K562 (cell line): ENCODE data around the gene DNAJC15. TPM values are rescaled to one million over a fixed set of nuclear protein-coding genes. Genes with fewer than 3 reads are reported as not detected.

Experiments
- ATAC-seq: fragments of 200-7000 bp; cut with Tn5 transposase; 3 replicates; pipeline ENCODE4 v1.9.1; 2020; ENCODE audit warnings: moderate library complexity
- BruUV-seq: library from RNA; stranded (reverse); fragments of 400-500 nt; replicated peaks from 2 replicates; lab custom pipeline; 2021; lab: Mats Ljungman, UMichigan
- CTCF ChIA-PET: fragments of 300-600 bp; formaldehyde crosslinking; extraction: SDS; loops from one replicate; lab custom pipeline; 2021; ENCODE audit warnings: low intra/inter-chr PET ratio; lab: Yijun Ruan, JAX
- POLR2A ChIA-PET: fragments of 300-600, 350-650 bp; sonication (Branson Sonifier 250); formaldehyde crosslinking; extraction: SDS; loops from one replicate; lab custom pipeline; 2021; ENCODE audit warnings: antibody characterized with exemption, inconsistent platforms; lab: Yijun Ruan, JAX
- DNase-seq, 4 experiments: peaks; one replicate each; pipeline versions ENCODE4 v3.0.0 to v3.0.0-alpha.2; 2011 to 2018; ENCODE audit warnings: low spot score in 3 of 4, mixed read lengths in 3 of 4; ENCODE audit errors: extremely low read depth in 1 of 4
- FAIRE-seq: peaks from 2 replicates; lab custom pipeline; 2011; peaks lifted over from hg19 to GRCh38; lab: Jason Lieb, UNC
- H2AFZ ChIP-seq: 2 replicates; pipeline ENCODE4 v1.6.0; 2011; ENCODE audit warnings: low read depth, low read length, control low read depth, inconsistent platforms
- H3K27ac ChIP-seq: fragments of 200-600 bp; 3 replicates; pipeline ENCODE4 v1.8.0; 2011; ENCODE audit warnings: low read depth, mild to moderate bottlenecking, control low read depth, inconsistent platforms, low read length, moderate library complexity, mixed read lengths; ENCODE audit errors: extremely low read depth
- H3K27me3 ChIP-seq, 2 experiments: fragments of 300-600 bp in 1 of 2; 2 replicates in 1 of 2; 3 replicates in 1 of 2; pipeline versions ENCODE4 v1.6.0 to v1.8.0; 2011; ENCODE audit warnings: inconsistent platforms in 2 of 2, low read length in 2 of 2, mild to moderate bottlenecking in 1 of 2, mixed read lengths in 1 of 2, moderate library complexity in 1 of 2; ENCODE audit not compliant: control insufficient read depth in 2 of 2, insufficient read depth in 2 of 2
- H3K36me3 ChIP-seq: fragments of 300-600 bp; 3 replicates; pipeline ENCODE4 v1.8.0; 2011; ENCODE audit warnings: mild to moderate bottlenecking, low read length, inconsistent platforms; ENCODE audit not compliant: control insufficient read depth, insufficient read depth
- H3K4me1 ChIP-seq, 2 experiments: fragments of 200-600 bp in 1 of 2; replicated peaks in 1 of 2; 2 replicates in 1 of 2; 3 replicates in 1 of 2; pipeline versions ENCODE4 v1.5.1 to v1.8.0; 2011; ENCODE audit warnings: inconsistent platforms in 2 of 2, low read length in 2 of 2, mild to moderate bottlenecking in 1 of 2, mixed read lengths in 1 of 2, moderate library complexity in 1 of 2; ENCODE audit not compliant: control insufficient read depth in 2 of 2, insufficient read depth in 2 of 2
- H3K4me2 ChIP-seq: 2 replicates; pipeline ENCODE4 v1.6.1; 2011; ENCODE audit warnings: low read length, control low read depth, inconsistent platforms, mixed read lengths; ENCODE audit not compliant: insufficient read depth
- H3K4me3 ChIP-seq: fragments of 200-600 bp; sonication (generic), shearing (Covaris generic); 2 replicates; pipeline ENCODE4 v1.5.1; 2016; ENCODE audit warnings: control low read depth, inconsistent platforms
- H3K79me2 ChIP-seq: fragments of 200-600 bp; 3 replicates; pipeline ENCODE4 v1.8.0; 2011; ENCODE audit warnings: low read length, inconsistent platforms; ENCODE audit not compliant: control insufficient read depth, insufficient read depth
- H3K9ac ChIP-seq, 2 experiments: 2 replicates each; pipeline versions ENCODE4 v1.6.0 to v1.6.1; 2011; ENCODE audit warnings: low read depth in 2 of 2, low read length in 2 of 2, control low read depth in 1 of 2, inconsistent platforms in 1 of 2, mild to moderate bottlenecking in 1 of 2, mixed read lengths in 1 of 2; ENCODE audit not compliant: insufficient read depth in 1 of 2
- H3K9me1 ChIP-seq: one replicate; pipeline ENCODE4 v1.6.0; 2011; ENCODE audit warnings: inconsistent platforms, mild to moderate bottlenecking, low read length, moderate library complexity; ENCODE audit not compliant: control insufficient read depth, insufficient read depth
- H3K9me3 ChIP-seq: replicated peaks from 2 replicates; pipeline ENCODE4 v1.5.1; 2011; ENCODE audit warnings: low read depth, low read length, inconsistent platforms; ENCODE audit not compliant: control insufficient read depth, insufficient read depth
- H4K20me1 ChIP-seq: replicated peaks from 2 replicates; pipeline ENCODE4 v1.6.1; 2011; ENCODE audit warnings: low read length, inconsistent platforms, mixed read lengths; ENCODE audit not compliant: control insufficient read depth, insufficient read depth
- ATF2 ChIP-seq: sonication (generic); formaldehyde crosslinking; IDR thresholded peaks from 2 replicates; pipeline ENCODE4 v1.8.1; 2022; ENCODE audit warnings: missing genetic modification reagents
- CBFA2T3 ChIP-seq: fragments of 450-650 bp; IDR thresholded peaks from 2 replicates; pipeline ENCODE4 v1.6.1; 2017
- FOSL1 ChIP-seq: fragments of 200-800 bp; sonication (Bioruptor generic); conservative IDR thresholded peaks from 2 replicates; pipeline ENCODE4 v1.6.1; 2016; ENCODE audit warnings: missing genetic modification characterization, missing compliant biosample characterization
- HNRNPH1 ChIP-seq: fragments of 200-400 bp; formaldehyde crosslinking; optimal IDR thresholded peaks from 2 replicates; pipeline ENCODE3; 2017; ENCODE audit warnings: low read depth, mild to moderate bottlenecking, low read length, moderate library complexity
- KAT2B ChIP-seq: IDR thresholded peaks from one replicate; pipeline ENCODE4 v1.6.1; 2012; ENCODE audit warnings: low read depth, mild to moderate bottlenecking, control low read depth, inconsistent platforms, low read length, moderate library complexity
- MECOM ChIP-seq: fragments of 250-450 bp; sonication (Bioruptor Pico); IDR thresholded peaks from 2 replicates; pipeline ENCODE4 v1.8.0; 2022; ENCODE audit warnings: inconsistent platforms
- MED1 ChIP-seq: sonication (generic); formaldehyde crosslinking; IDR thresholded peaks from 2 replicates; pipeline ENCODE4 v1.8.1; 2023; ENCODE audit warnings: missing genetic modification reagents, borderline replicate concordance
- NONO ChIP-seq, 2 experiments: fragments of 200-400 bp in 1 of 2; fragments of 450-650 bp in 1 of 2; formaldehyde crosslinking in 1 of 2; IDR thresholded peaks; 2 replicates each; pipeline ENCODE4 v1.6.1; 2017; ENCODE audit warnings: low read depth in 2 of 2, mild to moderate bottlenecking in 2 of 2, moderate library complexity in 2 of 2, low read length in 1 of 2
- RBM15 ChIP-seq: fragments of 200-400 bp; formaldehyde crosslinking; IDR thresholded peaks from 2 replicates; pipeline ENCODE4 v1.6.1; 2018; ENCODE audit warnings: mild to moderate bottlenecking, low read length, moderate library complexity; ENCODE audit not compliant: insufficient read depth
- SETDB1 ChIP-seq: IDR thresholded peaks from one replicate; pipeline ENCODE4 v1.6.1; 2012; ENCODE audit warnings: low read length, control low read depth, inconsistent platforms
- TAF9B ChIP-seq: fragments of 450-650 bp; IDR thresholded peaks from 2 replicates; pipeline ENCODE4 v1.6.1; 2018; ENCODE audit warnings: mild to moderate bottlenecking; ENCODE audit not compliant: partially characterized antibody
- ZNF280A ChIP-seq: fragments of 450-650 bp; IDR thresholded peaks from 2 replicates; pipeline ENCODE4 v1.6.1; 2018; ENCODE audit warnings: mild to moderate bottlenecking, low read depth; ENCODE audit not compliant: partially characterized antibody
- ZNF311 ChIP-seq: fragments of 250-450 bp; sonication (Bioruptor Pico); IDR thresholded peaks from 2 replicates; pipeline ENCODE4 v1.4.0; 2020; ENCODE audit warnings: mild to moderate bottlenecking, moderate library complexity
- WGBS: fragments of 100-300 bp; shearing (Covaris generic); methylation state at CpG from one replicate; pipeline ENCODE4 v1.1.6; 2016; ENCODE audit warnings: low coverage, mixed read lengths; ENCODE audit not compliant: insufficient coverage; ENCODE audit errors: missing lambda C conversion rate; 5-methylcytosine and 5-hydroxymethylcytosine counted together
- in situ Hi-C: fragments of 300-500 bp; cut with MboI; formaldehyde crosslinking; loops from 4 replicates; pipeline ENCODE4 v1.15.0; 2018; ENCODE audit warnings: inconsistent platforms, mixed read lengths
- intact Hi-C: fragments of 100-400 bp; cut with micrococcal nuclease; formaldehyde crosslinking; loops from 2 replicates; pipeline ENCODE4 v1.14.2; 2022
- polyA plus RNA-seq, 8 experiments: library from polyadenylated mRNA; depleted of rRNA in 4 of 8; stranded (reverse) in 5 of 8; unstranded in 3 of 8; fragments of >200 nt; fragmentation: Nextera tagmentation in 2 of 8; fragmentation: Illumina TruSeq in 1 of 8; extraction: Ambion mirVana in 2 of 8; extraction: Trizol in 1 of 8; gene quantifications; 2 replicates each; pipeline versions ENCODE4 v1.2.1 to v1.2.3, GENCODE V29; 2011 to 2014; ENCODE audit warnings: inconsistent platforms in 1 of 8, missing spikeins in 1 of 8
- total RNA-seq, 7 experiments: library from RNA; depleted of rRNA in 6 of 7; stranded (reverse); fragments of >200 nt in 6 of 7; fragmentation: Illumina TruSeq in 2 of 7; extraction: Trizol in 2 of 7; gene quantifications; 2 replicates each; pipeline versions ENCODE4 v1.2.1 to v1.2.3, GENCODE V29; 2011 to 2021; ENCODE audit warnings: low replicate concordance in 1 of 7
- TF ChIP-seq, protein P1 (sequence below): sonication (generic); formaldehyde crosslinking; IDR thresholded peaks from 2 replicates; pipeline ENCODE4 v1.8.0; 2022; ENCODE audit warnings: mild to moderate bottlenecking, missing genetic modification reagents

Gene DNAJC15
- total and polyA plus RNA-seq, 9 of the 15 experiments (the other 6 are each of a cell fraction or from before 2014, with no cell fraction given): 0.47 to 3.8 (median 1.0) TPM

GRCh38 chr13:43046259-43046658, 22.9 kb downstream of the DNAJC15 start:
- Histone ChIP-seq H3K27me3 (no peaks in the 10 kb centered on the region), H3K4me1 (no peaks in the 10 kb centered on the region), H3K9me1 (no peaks in the 10 kb centered on the region), H3K9me3 (no peaks in the 10 kb centered on the region), H2AFZ (no peak overlapping the region), H4K20me1 (no peaks in the 10 kb centered on the region), H3K27ac (no peak overlapping the region), H3K79me2 (no peaks in the 10 kb centered on the region), H3K4me3 (no peak overlapping the region), H3K9ac (no peak overlapping the region), H3K4me2 (no peak overlapping the region), H3K36me3 (no peaks in the 10 kb centered on the region)
- ATAC-seq (no peak), FAIRE-seq (no peak), DNase-seq (no peak)
- ChIA-PET POLR2A (no interaction called here), CTCF (no interaction called here)
- no peak for TF ChIP-seq MECOM
- no peak for TF ChIP-seq KAT2B
- TF ChIP-seq ZNF311 (CRISPR knock-in tag): no peak
- TF ChIP-seq SETDB1: no peak
- TF ChIP-seq, protein P1, sequence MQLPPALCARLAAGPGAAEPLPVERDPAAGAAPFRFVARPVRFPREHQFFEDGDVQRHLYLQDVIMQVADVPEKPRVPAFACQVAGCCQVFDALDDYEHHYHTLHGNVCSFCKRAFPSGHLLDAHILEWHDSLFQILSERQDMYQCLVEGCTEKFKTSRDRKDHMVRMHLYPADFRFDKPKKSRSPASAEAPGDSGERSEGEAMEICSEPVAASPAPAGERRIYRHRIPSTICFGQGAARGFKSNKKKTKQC (CRISPR knock-in tag): no peak
- no peak for TF ChIP-seq NONO (IDR thresholded peaks at IDR 0.05; ENCODE audit: low read depth in 2 of 2, low read length in 1 of 2)
- no peak for TF ChIP-seq HNRNPH1
- no peak for TF ChIP-seq ATF2 (CRISPR knock-in tag)
- no peak for TF ChIP-seq CBFA2T3
- TF ChIP-seq ZNF280A: no peak
- no peak for TF ChIP-seq FOSL1
- no peak for TF ChIP-seq MED1 (CRISPR knock-in tag)
- TF ChIP-seq RBM15: no peak
- no peak for TF ChIP-seq TAF9B
- 7% methylated on average over 3 of the region's 6 CpGs for WGBS
- intact Hi-C loops: no loop called here
- no TSS peak for BruUV-seq
- in situ Hi-C loops: no loop called here
